H1 (cell line): ENCODE data around the gene SFMBT2. TPM values are rescaled to one million over a fixed set of nuclear protein-coding genes. Genes with fewer than 3 reads are reported as not detected.

Experiments
- ATF3 ChIP-seq: IDR thresholded peaks from 2 replicates; pipeline ENCODE4 v1.6.1; 2011; ENCODE audit warnings: low read depth, mild to moderate bottlenecking, low read length; ENCODE audit not compliant: insufficient read depth
- EZH2 ChIP-seq: fragments of 200-600 bp; sonication (generic); IDR thresholded peaks from 2 replicates; pipeline ENCODE4 v1.7.1; 2012; ENCODE audit warnings: low read depth, mild to moderate bottlenecking, moderate library complexity, low read length, inconsistent platforms; ENCODE audit not compliant: severe bottlenecking
- FOSL1 ChIP-seq: IDR thresholded peaks from 2 replicates; pipeline ENCODE4 v1.6.1; 2011; ENCODE audit warnings: mild to moderate bottlenecking, low read depth, low read length, moderate library complexity; ENCODE audit not compliant: insufficient read depth
- SIX5 ChIP-seq: IDR thresholded peaks from 2 replicates; pipeline ENCODE4 v1.6.1; 2011; ENCODE audit warnings: mild to moderate bottlenecking, low read depth, low read length
- SP1 ChIP-seq: IDR thresholded peaks from 2 replicates; pipeline ENCODE4 v1.6.1; 2011; ENCODE audit warnings: low read depth, low read length
- USF2 ChIP-seq: IDR thresholded peaks from 2 replicates; pipeline ENCODE4 v1.6.1; 2011; ENCODE audit warnings: low read length, improper control_type of control experiment
- polyA plus RNA-seq, 7 experiments: library from polyadenylated mRNA; depleted of rRNA in 3 of 7; stranded (reverse) in 5 of 7; unstranded in 2 of 7; fragments of >200 nt in 5 of 7; fragments of 200-250 nt in 2 of 7; gene quantifications; 1 replicate in 5 of 7; 2 replicates in 1 of 7; 4 replicates in 1 of 7; pipeline versions ENCODE4 v1.2.1 to v1.2.3, GENCODE V29; 2011 to 2013; ENCODE audit warnings: missing spikeins in 2 of 7, mixed read lengths in 2 of 7
- total RNA-seq: library from RNA; stranded (reverse); fragmentation: NEBNext Ultra II Directional; extraction: Animal tissue kit (Norgen Biotek cat#: 25700); gene quantifications from 2 replicates; pipeline ENCODE4 v1.2.1, GENCODE V29; 2021

Gene SFMBT2
- total and polyA plus RNA-seq, 2 of the 8 experiments (the other 6 are each of a cell fraction or from before 2014, with no cell fraction given), result 2.9 to 11.0 TPM

GRCh38 chr10:7265396-7266123, 145.3 kb downstream of the SFMBT2 start (continued):
- TF ChIP-seq USF2 (no peak), FOSL1 (no peak), SIX5 (no peak), SP1 (no peak), EZH2 (no peak), ATF3 (no peak)
